Stimulated activated CD4-positive, alpha-beta T cell treated with anti-CD3 and anti-CD28 coated beads, Interleukin-12 subunit alpha, Interleukin-12 subunit beta, amount 100 ng/mL, for 4 hours (primary cell): Measurements from ENCODE around the gene LYPD3.

Source experiments
- DNase-seq: peaks from one replicate; pipeline ENCODE4 v3.0.0-alpha.2; 2020

The LYPD3 gene

DNA sequence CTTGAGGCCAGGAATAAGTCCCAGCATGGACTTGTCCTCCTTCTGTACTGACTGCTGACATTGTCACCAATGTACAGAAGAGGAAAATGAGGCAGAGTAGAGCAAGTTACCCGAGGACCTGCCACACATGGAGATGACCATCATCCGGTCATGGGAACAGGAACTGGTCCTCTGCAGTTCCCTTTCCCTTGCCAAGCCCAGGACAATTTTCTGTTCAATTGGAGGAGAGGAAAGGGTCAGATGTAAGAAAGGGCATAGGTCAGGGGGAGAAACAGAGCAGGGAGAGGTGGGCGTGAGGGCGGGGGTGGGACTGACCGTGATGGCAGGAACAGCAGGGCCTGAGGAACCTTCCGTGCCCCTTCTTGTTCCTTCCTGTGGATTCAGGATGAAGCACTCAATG lies 20.5 kb upstream of the LYPD3 start:
- DNase-seq = no peak

- no peak for DNase-seq
Measured at GRCh38 chr19:43483281-43483680, 17.9 kb upstream of the LYPD3 start.

DNA sequence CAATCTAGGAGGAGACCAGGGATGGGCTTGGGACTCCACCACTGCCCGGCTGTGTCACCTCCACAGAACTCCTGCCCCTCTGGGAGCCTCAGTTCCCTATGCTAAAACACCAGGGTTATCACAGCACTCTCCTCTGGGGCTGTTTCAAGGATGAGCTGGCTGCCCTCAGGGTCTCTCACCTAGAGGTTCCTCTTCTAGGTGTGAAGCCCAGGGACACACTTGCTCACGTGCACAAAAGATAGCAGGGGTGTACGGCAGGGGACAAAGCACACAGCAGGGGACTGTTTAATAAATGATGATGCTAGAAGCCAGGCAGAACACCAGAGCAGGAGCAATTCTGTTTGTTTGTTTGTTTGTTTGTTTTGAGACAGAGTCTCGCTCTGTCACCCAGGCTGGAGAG lies 16.8 kb upstream of the LYPD3 start:
- no peak for DNase-seq

DNA sequence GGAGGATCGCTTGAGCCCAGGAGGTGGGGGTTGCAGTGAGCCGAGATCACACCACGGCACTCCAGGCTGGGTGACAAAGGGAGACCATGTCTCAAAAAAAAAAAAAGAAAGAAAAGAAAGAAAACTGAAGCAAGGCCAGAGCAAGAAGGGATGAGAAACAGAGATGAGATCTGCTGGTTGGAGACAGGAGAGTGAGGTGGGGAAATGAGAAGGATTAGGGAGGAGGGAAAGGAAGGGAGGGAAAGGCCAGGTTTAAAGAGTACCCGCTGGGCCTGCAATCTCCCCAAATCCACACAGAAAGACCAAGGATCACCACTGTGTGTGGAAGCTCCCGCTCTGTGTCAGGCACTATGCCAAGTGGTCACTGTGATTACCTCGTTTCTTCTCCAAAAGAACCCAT lies 16.3 kb upstream of the LYPD3 start:
- DNase-seq = no peak

- DNase-seq = no peak
Measured at GRCh38 chr19:43480574-43480973, 15.2 kb upstream of the LYPD3 start.

GRCh38 chr19:43479961-43480561 lies 14.7 kb upstream of the LYPD3 start:
- no peak for DNase-seq

- DNase-seq = no peak
Measured at GRCh38 chr19:43479226-43479625, 13.8 kb upstream of the LYPD3 start.

DNA sequence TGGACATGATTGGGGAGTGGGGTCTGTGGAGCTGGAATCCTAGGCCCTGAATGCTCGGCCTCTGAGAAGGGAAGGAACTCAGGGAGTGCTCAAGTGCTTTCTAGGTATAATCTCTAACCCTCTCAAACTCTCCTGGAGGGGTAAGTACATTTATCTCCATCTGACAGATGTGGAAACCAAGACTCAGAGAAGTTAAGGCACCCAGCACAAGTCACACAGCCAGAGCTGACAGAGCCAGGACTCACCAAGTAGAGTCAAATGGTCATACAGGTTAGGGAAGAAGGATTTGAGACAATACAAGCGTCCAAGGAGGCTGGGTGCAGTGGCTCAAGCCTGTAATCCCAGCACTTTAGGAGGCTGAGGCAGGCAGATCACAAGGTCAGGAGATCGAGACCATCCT lies 12.9 kb upstream of the LYPD3 start:
- DNase-seq = no peak

DNA sequence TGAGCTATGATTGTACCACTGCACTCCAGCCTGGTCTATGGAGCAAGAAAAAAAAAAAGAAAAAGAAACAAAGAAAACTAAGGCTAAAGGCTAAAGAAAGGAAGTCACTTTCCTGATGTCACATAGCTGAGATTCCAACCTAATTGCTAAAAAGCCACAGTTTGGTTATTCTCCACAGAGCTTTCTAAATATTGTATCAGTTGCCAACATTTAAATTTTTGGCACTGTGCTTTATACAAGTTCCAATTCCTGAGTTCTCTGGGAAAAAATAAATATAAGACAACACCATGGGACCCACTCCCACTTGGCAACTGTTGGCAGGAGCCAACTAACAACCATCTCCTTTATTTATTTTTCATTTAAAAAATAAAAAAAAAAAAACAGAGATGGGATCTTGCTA lies 11.2 kb upstream of the LYPD3 start:
- DNase-seq = no peak

- peak; percentile 98 for DNase-seq
Measured at GRCh38 chr19:43474986-43475705, 9.7 kb upstream of the LYPD3 start.

DNA sequence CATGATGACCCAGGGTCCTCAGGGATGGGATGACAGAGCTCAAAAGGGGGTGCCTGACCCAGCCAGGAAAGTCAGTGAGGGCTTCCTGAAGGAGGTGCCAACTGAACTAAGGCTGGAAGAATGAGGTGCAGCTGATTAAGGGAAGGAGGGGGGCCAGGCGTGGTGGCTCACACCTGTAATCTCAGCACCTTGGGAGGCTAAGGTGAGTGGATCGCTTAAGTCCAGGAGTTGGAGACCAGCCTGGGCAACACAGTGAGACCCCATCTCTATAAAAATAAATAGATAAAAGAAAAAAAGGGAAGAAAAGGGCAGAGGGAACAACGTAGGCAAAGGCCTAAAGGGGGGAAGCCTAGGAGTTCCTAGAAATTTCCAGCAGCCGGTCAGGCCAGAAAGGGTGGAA lies 9.1 kb upstream of the LYPD3 start:
- no peak for DNase-seq

- DNase-seq = no peak
Measured at GRCh38 chr19:43471091-43471490, 5.7 kb upstream of the LYPD3 start.

GRCh38 chr19:43470288-43470687 lies 4.9 kb upstream of the LYPD3 start:
- DNase-seq = peak; percentile 24

DNA sequence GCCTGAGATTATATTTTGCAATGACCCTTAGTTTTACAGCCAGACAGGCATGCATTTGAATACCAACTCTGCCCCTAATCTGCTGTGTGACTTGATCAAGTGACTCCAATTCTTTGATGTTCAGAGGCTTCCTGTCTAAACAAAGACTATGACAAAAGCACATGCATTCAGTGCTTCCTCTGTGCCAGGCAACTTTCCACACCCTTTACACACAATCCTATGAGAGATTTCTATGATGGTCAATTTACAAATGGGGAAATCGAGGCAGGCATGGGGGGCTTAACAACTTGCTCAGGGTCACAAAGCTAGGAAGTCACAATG lies 3.7 kb upstream of the LYPD3 start:
- no peak for DNase-seq

DNA sequence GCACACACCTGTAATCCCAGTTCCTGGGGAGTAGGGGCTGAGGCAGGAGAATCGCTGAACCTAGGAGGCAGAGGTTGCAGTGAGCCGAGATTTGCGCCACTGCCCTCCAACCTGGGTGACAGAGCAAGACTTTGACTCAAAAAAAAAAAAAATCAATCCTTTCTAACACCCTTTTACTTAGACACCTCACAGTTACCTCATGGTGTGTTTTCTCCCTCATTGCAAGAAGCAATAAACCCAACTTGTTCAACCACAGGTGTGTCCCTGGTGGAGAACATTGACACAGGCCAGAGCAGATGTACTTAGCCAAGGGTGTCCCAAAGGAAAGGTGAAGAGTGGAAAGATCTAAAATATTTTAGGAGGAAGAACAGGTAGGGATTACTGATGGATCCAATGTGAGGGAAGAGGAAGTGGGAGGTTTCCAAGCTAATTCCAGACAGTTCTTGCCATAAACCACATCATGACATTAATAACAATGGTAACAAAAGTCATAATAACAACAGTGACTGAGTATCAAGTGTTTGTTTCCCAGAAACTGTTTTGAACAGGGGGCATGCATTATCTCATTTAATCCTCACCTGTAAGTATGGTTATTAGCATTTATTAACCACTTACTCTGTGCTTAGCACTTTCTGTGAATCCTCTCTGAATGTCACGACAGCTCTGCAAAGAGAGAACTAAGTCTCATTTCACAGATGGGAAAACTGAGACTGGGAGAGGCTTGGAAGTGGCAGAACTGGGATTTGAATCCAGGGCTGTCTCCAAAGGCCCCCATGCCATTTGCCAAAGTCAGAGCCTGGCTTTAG lies 3.1 kb upstream of the LYPD3 start:
- DNase-seq = no peak

GRCh38 chr19:43467730-43468129 lies 2.3 kb upstream of the LYPD3 start:
- DNase-seq = no peak

GRCh38 chr19:43467276-43467675 lies 1.9 kb upstream of the LYPD3 start:
- no peak for DNase-seq

DNA sequence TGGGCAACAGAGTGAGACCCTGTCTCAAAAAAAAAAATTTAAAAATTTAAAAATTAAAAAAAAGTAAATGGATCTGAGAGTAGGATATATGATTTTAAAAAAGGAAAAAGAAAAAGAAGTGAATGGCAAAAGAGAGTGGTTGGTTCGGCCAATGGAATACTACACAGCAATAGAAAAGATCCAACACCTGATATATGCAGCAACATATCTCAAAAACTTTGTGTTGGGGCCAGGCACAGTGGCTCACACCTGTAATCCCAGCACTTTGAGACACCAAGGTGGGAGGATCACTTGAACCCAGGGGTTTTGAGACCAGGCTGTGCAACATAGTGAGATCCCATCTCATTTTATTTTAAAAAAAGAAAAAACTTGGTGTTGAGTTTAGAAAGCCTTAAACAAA lies 1.4 kb upstream of the LYPD3 start:
- no peak for DNase-seq

- DNase-seq = peak; percentile 71
Measured at GRCh38 chr19:43464134-43464775, 1.2 kb downstream of the LYPD3 start.

- DNase-seq = peak; percentile 100
Measured at GRCh38 chr19:43463381-43464133, 1.9 kb downstream of the LYPD3 start.

DNA sequence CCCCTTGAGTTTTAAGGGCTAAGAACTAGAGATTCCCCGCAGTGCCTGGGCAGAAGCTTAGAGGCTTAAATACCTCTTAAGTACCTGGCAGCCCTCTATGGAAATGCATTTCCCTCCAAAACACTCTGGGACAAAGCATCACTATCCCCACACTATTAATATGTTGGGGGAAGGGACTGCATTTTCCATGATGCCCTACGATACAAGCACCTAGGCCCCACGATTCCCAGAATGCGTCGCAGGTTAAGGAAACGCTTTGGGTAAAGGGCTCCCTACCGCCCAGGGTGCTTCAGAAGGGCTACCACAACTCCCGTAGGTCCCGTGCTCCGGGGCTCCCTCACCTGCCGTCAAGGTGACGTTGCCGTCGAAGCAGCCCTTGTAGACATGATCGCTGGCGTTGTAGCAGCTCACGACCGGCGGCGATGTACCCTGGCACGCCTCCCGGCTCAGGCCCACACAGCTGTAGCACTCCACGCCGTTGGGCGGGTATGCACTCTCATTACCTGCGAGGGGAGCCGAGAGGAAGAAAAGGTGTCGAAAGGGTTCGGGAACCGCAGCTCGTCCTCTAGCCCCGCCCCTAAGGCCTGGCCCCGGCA lies 2.5 kb downstream of the LYPD3 start:
- no peak for DNase-seq

- no peak for DNase-seq
Measured at GRCh38 chr19:43462383-43462782, 3.0 kb downstream of the LYPD3 start.

GRCh38 chr19:43461303-43461702 lies 4.1 kb downstream of the LYPD3 start:
- no peak for DNase-seq
